ENCODE results near the gene WDFY4.

WDFY4 gene

DNA sequence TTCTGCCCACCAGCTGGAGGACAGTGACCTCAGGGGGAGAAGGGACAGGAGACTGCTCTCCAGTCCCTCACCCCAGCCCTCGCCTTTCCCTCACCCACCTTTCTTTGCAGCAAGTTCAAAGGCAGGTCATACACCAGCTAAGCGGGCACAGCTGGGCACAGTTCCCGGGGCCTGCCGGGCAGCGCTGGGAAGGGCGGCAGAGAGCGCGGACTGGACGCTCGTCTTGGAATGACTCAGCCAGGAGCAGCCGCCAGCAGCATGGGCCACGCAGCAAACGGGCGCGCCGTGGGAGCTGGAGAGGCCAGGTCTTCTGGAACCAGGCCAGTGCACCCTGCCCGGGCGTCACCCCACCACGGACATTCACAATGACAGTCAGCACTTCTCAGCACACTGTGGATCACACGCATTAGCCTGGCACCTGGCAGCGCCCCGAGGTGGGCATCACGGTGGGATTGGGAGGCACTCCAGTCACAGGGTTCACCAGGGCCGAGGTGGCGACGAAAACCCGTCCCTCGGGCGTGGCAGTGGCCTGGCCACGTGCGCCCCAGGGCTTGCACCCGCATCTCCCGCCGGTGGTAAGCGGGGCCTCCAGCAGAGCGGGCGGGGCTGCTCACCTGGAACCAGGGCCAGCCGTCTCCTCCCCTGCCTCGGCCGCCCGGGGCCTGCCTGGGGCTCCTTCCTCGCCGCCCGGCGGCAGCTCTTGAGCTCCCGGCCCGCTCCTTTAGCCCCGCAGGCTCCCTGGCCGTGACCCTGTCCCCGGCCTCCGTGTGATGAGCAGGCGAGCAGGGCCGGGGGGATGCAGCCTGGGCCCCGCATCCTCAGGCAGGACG lies 29.0 kb upstream of the WDFY4 start:
- no peak for DNase-seq

DNA sequence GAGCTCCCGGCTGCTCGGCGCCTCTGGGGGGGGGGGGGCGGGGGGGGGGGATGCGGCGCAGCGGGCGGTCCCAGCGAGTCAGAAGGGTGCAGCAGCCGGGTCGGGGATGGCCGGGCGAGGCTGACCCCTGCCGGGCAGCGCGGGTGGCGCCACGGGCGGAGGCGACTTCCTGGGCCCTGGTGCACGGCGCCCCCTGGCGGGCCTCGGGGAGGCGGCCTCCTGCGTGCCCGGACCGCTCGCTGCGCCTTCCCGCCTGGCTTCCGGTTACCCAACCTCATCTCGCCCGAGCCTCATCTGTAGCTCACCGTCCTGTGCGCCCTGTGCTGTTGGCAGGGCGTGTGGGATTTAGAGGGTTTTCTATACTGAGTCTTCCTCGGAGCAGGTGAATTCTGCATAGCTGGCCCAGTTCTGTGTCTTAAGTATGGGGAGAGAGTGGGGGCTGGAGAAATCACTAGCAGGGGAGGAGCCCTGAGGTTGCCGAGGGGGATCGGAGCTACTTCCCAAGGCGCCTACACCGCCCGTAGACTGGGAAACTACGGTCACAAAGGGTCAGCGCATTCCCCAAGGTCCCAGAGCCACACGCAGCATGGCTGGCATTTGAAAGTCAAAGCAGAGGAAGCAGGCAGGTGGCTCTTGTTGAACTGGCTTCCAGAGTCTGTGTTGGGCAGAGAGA lies 28.3 kb upstream of the WDFY4 start:
- DNase-seq, result peak; percentile 87 to 92

DNA sequence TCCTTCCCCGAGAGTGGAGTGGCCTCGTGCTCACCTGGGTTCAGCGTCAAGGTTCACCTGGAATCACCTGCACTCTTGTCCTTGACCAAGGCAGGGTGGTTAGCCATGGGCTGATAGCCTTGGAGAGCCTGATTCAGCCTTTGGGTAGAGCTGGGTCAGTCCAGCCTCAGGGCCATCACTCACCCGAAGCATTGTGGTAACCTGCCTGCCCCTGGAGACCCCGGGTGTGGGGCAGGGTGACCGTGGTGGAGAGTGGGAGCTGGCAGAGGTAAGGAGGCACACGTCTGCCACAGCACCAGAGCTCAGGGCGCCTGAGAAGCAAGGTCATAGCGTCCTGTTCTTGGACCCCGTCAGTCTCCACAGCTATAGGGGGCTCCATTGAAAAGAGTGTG lies 27.8 kb upstream of the WDFY4 start:
- DNase-seq, result no peak

DNA sequence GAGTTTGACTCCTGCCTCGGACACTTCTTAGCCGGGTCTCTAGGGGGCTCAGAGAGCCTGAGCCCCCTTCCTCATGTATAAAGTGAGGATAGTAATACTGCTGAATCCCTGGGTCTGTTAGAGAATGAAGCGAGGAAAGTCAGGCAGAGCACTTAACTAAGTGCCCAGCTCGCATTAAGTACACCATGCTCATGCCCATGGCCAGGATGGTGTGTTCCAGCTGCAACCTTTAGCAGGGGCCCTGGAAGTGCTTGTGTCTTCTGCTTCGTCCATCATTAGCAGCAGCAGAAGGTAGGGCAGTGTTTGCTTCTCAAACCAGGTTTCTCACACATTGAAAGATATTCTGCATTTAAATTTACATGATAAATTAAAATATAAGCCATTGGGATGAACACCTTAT lies 27.3 kb upstream of the WDFY4 start:
- no peak for DNase-seq

DNA sequence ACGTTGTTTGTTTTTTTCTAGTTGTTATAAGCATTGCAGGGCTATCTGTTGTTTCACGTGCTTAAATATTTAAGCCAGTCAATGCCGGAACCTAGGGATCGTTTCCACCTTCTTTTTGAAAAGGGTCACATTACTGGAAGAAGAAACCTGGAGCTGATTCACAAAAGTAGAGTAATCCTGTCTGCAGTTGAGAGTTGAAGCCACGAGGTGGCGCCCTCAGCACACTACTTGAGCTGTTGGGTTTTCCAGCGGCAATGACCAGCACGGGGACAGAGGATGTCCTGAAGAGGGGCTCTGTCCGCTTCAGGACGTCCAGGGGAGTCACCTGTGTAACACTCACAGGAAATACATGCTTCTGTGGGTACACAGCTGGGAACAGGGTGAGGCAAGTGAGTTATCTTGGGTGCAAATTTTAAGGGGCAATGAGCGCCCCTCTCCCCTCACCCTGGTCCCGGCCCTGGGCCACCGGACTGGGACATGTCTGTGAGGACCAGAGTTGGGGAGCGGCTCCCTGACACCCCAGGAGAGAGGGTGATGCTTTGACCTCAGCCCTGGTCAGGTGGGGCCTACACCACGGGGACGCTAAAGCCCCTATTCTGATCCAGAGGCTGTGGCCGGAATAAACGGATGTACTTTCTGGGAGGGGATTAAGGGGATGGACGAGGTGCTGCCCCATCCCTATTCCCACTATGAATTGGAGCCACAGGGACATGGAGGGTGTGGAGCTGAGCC lies 26.3 kb upstream of the WDFY4 start:
- peak; percentile 60 to 63 for DNase-seq

DNA sequence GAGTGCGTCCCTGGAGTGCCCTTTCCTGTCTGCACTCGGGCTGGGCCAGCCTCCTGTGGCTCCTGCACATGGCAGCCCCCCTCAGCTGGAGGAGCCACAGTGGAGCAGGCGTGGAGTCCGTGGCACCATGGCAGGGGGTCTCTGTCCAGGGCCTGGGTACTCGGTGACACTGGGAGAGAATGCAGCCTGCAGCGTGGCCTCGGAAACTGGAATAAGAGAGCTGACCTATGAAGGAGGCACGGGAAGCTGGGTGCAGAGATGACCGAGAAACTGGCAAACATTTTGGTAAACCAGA lies 25.8 kb upstream of the WDFY4 start:
- no peak for DNase-seq

DNA sequence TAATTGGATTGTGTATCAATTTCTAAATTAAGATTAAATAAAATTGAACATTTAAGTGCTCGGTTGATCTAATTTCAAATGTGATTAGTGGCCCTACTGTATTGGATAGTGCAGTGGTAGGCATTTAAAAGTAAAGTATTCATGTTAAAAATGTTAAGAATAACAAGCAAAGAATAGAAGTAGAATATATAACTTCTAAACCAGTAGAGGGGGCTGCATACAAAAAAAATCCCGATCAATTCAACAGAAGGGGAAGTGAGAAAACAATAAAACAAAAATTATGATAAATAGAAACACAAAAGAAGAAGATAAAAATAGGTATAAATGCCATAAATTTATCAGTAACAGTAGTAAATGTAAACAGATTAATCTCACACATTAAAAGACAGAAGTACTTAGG lies 24.9 kb upstream of the WDFY4 start:
- DNase-seq, result no peak

DNA sequence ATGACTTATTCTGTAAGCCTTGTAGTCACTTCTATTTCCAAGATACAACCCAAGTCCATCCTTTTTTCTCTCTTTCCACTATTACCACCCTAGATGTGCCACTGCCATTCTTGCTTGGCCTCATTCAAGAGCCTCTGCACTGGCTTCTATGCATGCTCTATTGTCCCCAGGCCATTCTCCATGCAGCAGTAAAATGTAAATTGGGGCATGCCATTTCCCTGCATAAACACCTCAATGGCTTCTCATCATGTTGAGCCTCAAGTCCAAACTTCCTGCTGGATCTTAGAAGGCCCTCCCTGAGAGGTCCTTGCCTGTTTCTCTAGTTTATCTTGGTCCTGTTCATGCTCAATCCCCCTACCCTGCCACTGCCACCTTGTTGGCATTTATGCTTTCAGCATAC lies 23.2 kb upstream of the WDFY4 start:
- no peak for DNase-seq

DNA sequence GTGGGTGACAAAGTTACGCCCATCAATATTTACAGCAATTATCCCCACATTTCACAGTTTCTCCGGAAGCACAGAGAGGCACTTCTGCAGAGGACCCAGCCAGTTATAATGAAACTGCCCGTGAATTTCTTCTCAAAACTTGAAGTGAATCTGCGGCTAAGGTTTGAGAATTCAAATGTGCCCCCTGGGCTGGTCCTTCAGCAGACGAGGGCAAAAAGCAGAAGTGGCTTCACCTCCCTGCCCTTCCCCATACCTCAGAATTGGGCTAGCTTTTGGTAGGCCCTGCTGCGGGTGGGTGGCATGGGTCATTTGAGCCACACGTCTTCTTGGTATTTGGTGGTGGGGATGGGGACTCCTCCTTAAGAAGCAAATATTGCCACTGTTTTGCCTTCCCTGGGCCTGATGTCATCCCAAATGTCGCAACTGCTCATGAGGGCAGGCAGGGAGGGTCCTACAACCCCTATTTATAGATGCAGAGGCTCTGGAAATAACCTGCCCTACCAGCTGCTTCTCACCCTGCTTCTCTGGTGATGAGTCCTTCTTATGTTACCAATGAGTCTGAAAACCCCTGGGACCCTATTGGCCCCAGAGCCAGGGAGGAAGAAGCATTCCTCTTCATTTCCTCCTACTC lies 16.6 kb upstream of the WDFY4 start:
- DNase-seq, result no peak

DNA sequence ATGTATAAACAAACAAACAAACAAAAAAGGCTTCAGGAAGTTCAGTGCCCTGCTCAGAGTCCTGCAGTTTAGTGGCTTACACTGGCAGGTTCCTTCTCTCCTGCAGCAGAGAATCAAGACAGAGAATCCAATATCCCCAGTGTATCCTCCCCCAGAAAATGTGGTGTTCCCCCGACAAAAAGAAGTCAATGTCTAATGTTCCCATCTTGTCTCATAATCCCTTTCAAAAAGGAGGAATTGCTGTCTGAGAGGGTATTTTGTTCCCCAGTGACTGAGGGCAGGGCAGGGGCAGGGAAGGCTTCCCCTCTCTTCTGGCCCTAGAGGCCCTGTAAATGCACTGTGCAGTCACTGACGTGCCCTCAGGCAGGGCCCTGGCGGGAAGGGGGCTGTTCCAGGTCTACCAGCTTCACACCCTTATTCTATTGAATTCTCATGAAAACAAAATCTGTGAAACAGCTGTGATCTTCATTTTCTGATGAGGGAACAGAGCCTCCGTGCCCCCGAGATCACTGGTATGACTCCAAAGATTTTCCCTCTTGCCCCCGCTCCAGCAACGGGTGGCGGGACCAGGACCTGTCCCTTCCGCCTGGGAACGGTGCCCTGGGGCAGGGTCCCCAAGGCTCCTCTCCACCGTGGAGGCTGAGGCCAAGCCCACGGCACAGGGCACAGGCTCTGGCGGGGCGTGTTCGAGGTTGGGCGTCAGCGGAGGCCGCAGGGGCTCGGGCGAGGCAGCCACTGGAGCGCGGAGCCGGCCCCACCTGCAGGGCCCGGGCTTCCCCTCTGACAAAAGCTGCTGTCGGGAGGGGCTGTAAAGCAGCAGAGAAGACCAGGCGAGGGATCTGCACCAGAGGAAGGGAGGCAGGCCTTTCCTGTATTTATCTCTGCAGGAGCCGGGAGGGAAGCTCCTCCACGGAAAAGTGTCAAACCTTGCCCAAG lies 13.4 kb upstream of the WDFY4 start:
- no peak for DNase-seq

DNA sequence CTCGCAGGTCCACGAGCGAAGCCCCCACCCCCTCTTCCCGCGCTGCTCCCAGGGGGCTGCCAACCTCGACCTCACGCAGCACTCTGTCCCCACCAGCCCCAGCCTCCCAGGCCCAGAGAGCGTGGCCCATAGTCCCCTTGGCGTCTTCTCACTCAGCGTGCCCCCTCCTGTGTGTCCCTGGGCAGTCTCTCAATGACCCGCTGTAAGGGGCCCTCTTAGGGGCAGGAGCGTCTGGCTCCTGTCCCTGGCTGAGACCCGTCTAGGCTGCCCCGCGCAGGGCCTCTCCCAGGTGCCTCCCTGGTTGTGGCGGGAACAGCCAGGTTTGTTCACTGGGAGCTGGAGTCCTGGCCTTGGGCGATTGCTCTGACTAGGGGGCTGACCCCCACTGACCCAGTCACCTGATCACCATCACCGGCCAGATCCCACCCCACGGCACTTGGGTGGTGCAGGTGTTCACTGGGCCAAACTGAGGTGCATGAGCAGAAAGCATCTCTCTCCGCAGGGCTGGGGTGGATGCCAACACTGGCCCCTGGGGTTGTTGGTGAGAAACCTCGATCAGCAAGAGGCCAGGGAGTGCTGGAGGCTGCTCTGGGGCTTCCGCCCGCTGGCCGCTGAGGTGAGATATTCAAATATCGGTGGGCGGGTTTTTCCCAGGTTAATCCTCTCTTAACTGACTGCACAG lies 12.6 kb upstream of the WDFY4 start:
- DNase-seq, result no peak

DNA sequence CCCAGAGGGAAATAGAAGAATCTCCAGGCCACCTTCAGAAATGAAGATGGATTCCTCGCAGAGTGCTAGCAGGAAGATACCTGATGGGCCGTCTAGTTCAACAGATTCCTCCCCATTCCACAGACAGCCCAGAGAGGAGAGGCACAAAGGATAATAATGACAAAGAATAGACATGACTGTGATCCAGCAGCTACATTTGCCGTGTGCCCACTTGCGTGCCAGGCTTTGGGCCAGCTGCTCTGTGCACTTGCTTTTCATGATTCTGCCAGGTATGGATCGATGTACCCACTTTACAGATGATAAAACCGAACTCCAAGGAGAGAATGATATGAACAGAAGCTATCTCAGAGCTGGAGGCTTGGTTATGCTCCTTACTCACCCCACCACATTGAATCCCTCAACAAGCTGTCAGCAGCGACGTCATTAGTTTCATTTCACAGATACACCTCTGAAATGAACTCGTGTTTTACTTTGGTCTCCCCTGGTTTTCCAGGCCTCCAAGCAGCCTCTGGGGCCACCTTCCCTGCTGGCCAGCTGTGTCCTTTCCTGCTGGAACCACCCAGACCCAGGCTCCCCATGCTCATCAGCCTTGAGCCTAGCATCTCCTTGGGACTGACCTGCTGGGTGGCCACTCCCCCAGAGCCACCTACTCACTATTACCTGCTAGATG lies 11.9 kb upstream of the WDFY4 start:
- no peak for DNase-seq

DNA sequence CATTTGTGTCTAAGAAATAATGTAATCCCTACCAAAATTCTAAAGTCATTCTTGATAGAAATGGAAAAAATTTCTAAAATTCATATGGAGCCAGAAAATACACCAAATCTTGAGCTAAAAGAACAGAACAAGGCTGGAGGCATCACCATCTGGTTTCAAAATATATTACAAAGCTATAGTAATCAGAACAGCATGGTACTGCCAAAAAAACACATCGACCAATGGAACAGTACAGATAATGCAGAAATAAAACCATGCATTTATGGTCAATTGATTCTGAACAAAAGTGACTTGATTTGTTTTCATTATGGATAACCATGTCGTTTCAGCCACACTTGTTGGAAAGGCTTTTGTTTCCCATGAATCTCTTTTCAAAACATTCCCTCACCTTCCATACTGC lies 7.0 kb upstream of the WDFY4 start:
- DNase-seq, result no peak

DNA sequence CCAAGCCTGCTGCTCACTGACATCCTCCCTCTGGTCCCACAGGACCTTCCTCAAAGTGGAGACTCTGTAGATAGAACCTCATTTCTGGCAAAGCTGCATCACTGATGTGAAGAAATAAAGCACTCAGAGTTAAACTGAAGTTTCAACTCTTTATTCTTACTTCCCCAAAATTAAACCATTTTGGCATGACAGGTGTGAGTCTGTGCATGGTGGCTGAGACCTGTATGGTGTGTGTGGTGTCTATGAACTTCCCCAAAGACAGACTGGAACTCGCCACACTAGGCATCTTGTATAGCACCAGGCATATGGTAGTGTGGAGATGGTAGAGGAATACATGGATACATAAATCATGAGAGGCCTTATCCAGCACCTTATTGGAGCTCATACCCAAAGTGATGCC lies 6.6 kb upstream of the WDFY4 start:
- no peak for DNase-seq

DNA sequence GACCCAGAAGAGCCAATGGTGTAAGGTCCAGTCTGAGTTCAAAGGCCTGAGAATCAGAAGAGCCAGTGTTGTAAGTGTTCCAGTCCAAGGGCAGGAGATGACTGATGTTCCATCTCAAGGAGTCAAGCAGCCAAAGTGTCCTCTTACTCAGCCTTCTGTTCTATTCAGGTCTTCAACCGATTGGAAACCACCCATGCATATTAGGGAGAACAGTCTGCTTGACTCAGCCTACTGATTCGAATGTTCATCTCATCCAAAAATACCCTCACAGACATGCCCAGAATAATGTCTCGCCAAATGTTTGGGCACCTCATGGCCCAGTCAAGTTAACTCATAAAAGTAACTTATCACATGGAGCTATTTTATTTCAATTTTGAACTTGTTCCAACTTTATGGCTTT lies 2.9 kb upstream of the WDFY4 start:
- DNase-seq, result no peak

DNA sequence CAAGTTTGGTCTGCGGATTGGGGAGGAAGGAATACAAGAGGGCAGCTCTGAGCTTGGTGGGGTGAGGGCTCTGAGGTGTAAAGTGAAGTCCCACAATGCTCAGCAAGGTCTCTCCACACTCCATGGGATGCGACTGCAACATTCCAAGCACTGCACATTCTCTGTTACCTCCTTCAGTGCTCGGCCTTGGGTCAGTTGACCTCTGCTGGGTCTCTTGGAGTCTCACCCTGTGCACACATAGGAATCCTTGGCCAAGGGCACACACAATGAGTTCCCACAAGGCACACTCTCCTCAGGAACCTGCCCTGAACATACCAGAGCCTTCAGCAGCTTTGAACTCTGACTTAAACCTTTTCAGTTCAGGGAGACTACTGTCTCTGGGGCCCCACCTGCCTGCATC lies 2.4 kb upstream of the WDFY4 start:
- DNase-seq, result no peak

DNA sequence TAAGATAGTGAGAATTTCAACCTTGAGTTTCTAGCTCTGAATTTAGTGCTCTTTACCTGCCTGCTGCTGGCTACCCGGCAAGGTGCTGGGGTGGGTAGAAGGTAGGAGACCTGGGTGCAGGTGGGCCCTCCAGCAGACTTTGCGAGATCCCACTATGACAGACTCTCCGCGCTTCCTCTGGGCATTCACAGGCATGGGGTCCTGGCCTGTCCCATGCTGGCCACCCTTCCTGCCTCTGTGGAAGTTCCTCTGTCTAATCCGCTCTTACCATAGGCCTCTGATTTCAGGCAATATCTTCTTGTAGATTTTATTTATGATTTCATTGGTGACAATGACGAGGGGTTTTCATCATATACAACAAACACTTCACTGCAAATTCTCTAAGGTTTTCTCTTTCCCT lies 1.2 kb upstream of the WDFY4 start:
- DNase-seq, result no peak

DNA sequence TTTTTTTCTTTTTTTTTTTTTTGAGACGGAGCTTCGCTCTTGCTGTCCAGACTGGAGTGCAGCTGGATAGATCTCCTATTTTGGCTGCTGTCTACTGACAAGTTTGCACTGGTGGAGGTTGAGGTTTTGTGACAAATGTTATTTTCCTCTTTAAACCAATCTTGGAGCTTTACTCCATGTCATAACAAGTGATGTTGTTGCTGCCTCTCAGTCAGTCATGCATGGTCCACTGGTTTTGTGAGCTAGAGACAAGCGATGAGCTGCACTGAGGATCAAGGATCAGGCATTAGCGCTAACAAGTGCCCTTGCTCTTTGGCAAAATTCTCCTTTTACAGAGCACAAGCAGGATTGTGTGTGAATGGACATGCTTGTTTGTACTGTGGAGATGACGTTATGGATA lies 805 bp upstream of the WDFY4 start:
- DNase-seq, result no peak

DNA sequence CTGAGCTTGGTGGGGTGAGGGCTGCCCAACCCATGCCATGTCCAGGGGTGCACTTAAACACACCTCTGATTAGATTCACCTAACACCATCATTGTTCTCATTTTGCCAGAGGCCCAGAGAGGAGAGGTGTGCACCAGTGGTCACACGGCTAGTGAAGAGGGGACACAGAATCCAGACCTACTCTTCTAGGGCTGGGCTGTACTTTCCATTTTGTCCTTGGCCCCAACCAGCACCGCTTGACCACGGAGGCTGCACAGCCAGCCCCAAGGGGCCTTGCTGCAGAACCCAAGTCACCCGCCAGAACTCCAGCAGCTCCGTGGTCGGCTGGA lies 246 bp upstream of the WDFY4 start:
- DNase-seq, result no peak

DNA sequence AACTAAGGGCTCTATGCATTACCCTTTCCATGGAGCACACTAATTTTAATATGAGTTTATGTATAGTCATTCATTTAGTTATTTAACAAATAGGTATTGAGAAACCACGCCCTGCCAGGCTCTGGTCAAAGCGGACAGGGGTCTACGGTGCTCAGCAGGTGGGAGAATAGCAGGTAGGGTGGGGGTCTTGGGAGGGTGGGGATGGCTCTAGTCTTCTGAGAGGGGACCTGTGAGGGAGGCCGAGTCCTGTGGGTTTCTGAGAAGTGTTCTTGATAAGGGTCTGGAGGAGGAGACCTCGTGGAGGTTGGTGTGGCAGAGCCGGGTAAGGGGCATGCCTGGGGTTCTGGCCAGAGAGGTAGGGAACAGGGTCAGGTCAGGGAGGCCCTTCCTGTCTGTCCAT lies 1.1 kb downstream of the WDFY4 start:
- DNase-seq, result no peak

DNA sequence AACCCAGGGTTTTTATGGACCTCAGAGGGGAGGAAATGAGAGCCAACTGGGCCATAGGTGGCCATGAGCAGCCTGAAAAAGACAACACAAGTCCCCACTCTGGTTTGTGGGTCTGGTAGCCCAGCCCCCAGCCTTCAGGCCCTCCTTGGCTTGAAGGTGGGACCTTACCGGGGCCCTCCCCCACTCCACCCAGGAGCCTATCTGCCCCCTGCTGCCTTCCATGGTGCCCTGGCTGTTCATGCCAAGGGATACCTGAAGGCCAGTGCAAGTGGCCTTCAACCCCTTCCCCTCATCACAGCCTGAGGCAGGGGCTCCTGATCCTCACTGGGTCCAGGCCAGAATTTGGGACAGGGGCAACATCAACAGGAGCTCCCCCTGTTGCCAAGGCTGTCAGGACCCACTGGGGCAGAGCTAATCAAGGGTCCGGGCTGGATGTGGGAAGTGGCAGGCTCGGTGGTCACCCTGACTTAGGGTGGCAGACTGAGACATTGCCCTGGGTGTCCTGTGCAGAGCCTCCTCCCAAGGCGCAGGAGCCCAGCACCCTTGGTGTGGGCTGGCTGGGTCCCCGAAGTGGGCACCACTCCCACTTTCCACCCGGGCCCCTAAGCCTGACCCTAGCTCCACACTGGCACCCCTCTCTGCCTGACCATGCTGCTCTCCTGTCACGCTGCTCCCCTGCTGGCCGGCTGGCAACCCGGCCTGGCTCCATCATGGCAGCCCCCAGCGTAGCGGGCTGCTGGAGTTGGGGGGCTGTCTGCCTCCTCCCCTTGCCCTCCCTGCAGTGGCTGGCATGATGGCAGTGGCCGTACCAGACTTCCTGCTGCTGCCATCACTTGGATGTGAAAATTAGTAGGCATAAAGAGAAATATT lies 6.4 kb downstream of the WDFY4 start:
- no peak for DNase-seq

Data from stimulated activated CD4-positive, alpha-beta T cell treated with anti-CD3 and anti-CD28 coated beads, Interleukin-2, amount 100 ng/mL, for 48 hours (primary cell).